Erythroblast (primary cell): ENCODE data around the gene GTF2H4.

Experiments used
- GATA1 ChIP-seq: IDR thresholded peaks from 2 replicates; pipeline ENCODE4 v1.6.1; 2011; ENCODE audit warnings: low read depth, mild to moderate bottlenecking, control low read depth, low read length, moderate library complexity
- POLR2A ChIP-seq: IDR thresholded peaks from 2 replicates; pipeline ENCODE4 v1.6.1; 2011; ENCODE audit warnings: mild to moderate bottlenecking, low read length

DNA sequence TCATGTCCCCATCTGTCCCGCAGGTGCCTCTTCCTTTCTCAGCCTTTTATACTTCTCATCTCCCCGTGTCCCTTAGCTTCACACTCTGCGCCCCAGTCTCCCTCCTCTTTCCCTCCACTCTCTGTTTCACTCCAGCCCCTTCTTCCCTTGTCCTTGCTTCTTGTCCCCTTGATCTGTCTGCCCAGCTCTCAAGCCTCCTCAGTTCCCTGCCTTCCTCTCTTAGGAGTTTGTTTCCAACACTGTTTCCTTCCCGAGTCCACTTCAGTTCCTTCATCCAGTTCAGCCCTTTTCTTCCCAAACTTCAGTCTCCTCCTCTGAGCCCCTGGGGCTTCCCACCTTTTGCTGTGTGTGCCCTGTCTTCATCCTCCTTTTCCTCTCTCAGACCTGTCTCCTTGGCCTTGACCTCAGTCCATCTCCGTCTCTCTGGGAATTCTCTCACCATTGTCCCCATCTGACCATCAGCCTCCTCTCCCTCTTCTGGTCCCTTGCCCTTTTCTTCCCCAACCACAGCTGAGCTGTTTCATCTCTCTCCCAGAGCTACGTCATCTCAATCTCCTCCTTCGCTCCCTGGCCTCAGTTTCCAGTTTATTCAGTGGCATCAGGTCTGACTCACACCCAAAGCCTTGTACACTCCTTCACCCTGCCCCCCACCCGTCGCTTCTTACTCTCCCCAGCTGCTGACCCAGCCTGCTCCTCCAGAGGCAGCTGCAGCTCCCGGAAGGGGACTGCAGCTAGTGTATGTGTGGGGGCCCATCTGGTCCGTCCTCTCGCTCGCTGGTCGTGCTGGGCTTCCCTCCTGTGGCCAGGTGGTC is 26.4 kb upstream of the GTF2H4 start:
- TF ChIP-seq POLR2A (no peak), GATA1 (no peak)
